ENCODE data around the gene HACD3. TPM values are rescaled to one million over a fixed set of nuclear protein-coding genes. Genes with fewer than 3 reads are reported as not detected.
A peak's percentile ranks its signal among the peaks of the same experiment; 100 is the strongest.

Gene HACD3
- total RNA-seq, 1 experiment from 2014 or later, result 157 TPM

- BruUV-seq (replicated peaks), result no TSS peak
- Histone ChIP-seq H3K4me3 (ENCODE audit: low read depth, low read length, poor library complexity, severe bottlenecking) (no peak within 1 kb of the TSS), H3K9me3 (ENCODE audit: low read depth, low read length, poor library complexity, severe bottlenecking) (no peaks in the 10 kb centered on the region), H3K4me1 (ENCODE audit: insufficient read depth, low read length, poor library complexity, severe bottlenecking) (peaks cover 10% of the 10 kb centered on the region), H3K27ac (ENCODE audit: low read depth, low read length, poor library complexity, severe bottlenecking) (no peak within 1 kb of the TSS), H3K27me3 (replicated peaks; ENCODE audit: insufficient read depth, low read depth, low read length, poor library complexity) (no peaks in the 10 kb centered on the region), H3K36me3 (ENCODE audit: insufficient read depth, low read length, poor library complexity, severe bottlenecking) (no peaks in the 10 kb centered on the region)
- TF ChIP-seq CTCF (conservative IDR thresholded peaks at IDR 0.05; ENCODE audit: low read depth, low read length), result no peak
- TF ChIP-seq EZH2 (IDR thresholded peaks at IDR 0.05; ENCODE audit: borderline replicate concordance, low read depth, low read length, poor library complexity, severe bottlenecking), result no peak
- intact Hi-C loops (cut with micrococcal nuclease; ENCODE audit: unreplicated experiment), result no loop called here
- DNase-seq (ENCODE audit: low spot score), result no peak
- CTCF ChIA-PET, result no interaction called here
- POLR2A ChIA-PET (ENCODE audit: low non-redundant PET), result no interaction called here
Observed at GRCh38 chr15:65621638-65622037, 91.4 kb downstream of the HACD3 start, which contains the start of gene SLC24A1. TSS of gene SLC24A1 (plus strand) at chr15:65621938. CDS start at chr15:65624081, 2,143 bp downstream.

GRCh38 chr15:65623103-65623502, 92.8 kb downstream of the HACD3 start:
- Histone ChIP-seq H3K9me3 (ENCODE audit: low read depth, low read length, poor library complexity, severe bottlenecking) (no peaks in the 10 kb centered on the region), H3K4me1 (ENCODE audit: insufficient read depth, low read length, poor library complexity, severe bottlenecking) (peaks cover 17% of the 10 kb centered on the region), H3K27ac (ENCODE audit: low read depth, low read length, poor library complexity, severe bottlenecking) (no peak overlapping the region), H3K4me3 (ENCODE audit: low read depth, low read length, poor library complexity, severe bottlenecking) (no peak overlapping the region), H3K36me3 (ENCODE audit: insufficient read depth, low read length, poor library complexity, severe bottlenecking) (no peaks in the 10 kb centered on the region), H3K27me3 (replicated peaks; ENCODE audit: insufficient read depth, low read depth, low read length, poor library complexity) (no peaks in the 10 kb centered on the region)
- no peak for TF ChIP-seq CTCF (conservative IDR thresholded peaks at IDR 0.05; ENCODE audit: low read depth, low read length)
- no peak for TF ChIP-seq EZH2 (IDR thresholded peaks at IDR 0.05; ENCODE audit: borderline replicate concordance, low read depth, low read length, poor library complexity, severe bottlenecking)
- POLR2A ChIA-PET (ENCODE audit: low non-redundant PET), result no interaction called here
- no peak for DNase-seq (ENCODE audit: low spot score)
- CTCF ChIA-PET, result no interaction called here
- intact Hi-C loops (cut with micrococcal nuclease; ENCODE audit: unreplicated experiment), result no loop called here
- BruUV-seq (replicated peaks), result no TSS peak

- BruUV-seq (replicated peaks), result no TSS peak
- Histone ChIP-seq H3K4me3 (ENCODE audit: low read depth, low read length, poor library complexity, severe bottlenecking) (no peak overlapping the region), H3K27ac (ENCODE audit: low read depth, low read length, poor library complexity, severe bottlenecking) (peak overlapping the region; percentile 33), H3K9me3 (ENCODE audit: low read depth, low read length, poor library complexity, severe bottlenecking) (no peaks in the 10 kb centered on the region), H3K36me3 (ENCODE audit: insufficient read depth, low read length, poor library complexity, severe bottlenecking) (no peaks in the 10 kb centered on the region), H3K27me3 (replicated peaks; ENCODE audit: insufficient read depth, low read depth, low read length, poor library complexity) (no peaks in the 10 kb centered on the region), H3K4me1 (ENCODE audit: insufficient read depth, low read length, poor library complexity, severe bottlenecking) (peaks cover 17% of the 10 kb centered on the region)
- TF ChIP-seq CTCF (conservative IDR thresholded peaks at IDR 0.05; ENCODE audit: low read depth, low read length), result no peak
- TF ChIP-seq EZH2 (IDR thresholded peaks at IDR 0.05; ENCODE audit: borderline replicate concordance, low read depth, low read length, poor library complexity, severe bottlenecking), result no peak
- POLR2A ChIA-PET (ENCODE audit: low non-redundant PET), result interaction anchor here (0.6 kb wide), 1 partner anchor 194 kb away, joined by 4 read pairs; no protein-coding TSS in a partner anchor
- peak; percentile 14 for DNase-seq (ENCODE audit: low spot score)
- intact Hi-C loops (cut with micrococcal nuclease; ENCODE audit: unreplicated experiment), result no loop called here
- CTCF ChIA-PET, result interaction anchor here (1.1 kb wide), 1 partner anchor 236 kb away, joined by 3 read pairs; no protein-coding TSS in a partner anchor
Observed at GRCh38 chr15:65626856-65627255, 96.6 kb downstream of the HACD3 start.

Other genes with a start within 250 kb of the HACD3 start
- gene PARP16, start 243.6 kb upstream of the HACD3 start, total RNA-seq (2021), result 5.7 and 7.3 TPM in 2 replicates
- gene RNU5A-1, start 234.4 kb upstream of the HACD3 start, total RNA-seq (2021), result not detected in 2 replicates
- gene RNU5B-1, start 225.8 kb upstream of the HACD3 start, total RNA-seq (2021), result not detected in 2 replicates
- gene IGDCC3, start 152.5 kb upstream of the HACD3 start, total RNA-seq (2021), result 0.28 and 0.32 TPM in 2 replicates
- gene IGDCC4, start 107.5 kb upstream of the HACD3 start, total RNA-seq (2021), result 1.1 and 3.5 TPM in 2 replicates
- gene DPP8, start 12.8 kb upstream of the HACD3 start, total RNA-seq (2021), result 29.6 and 35.9 TPM in 2 replicates
- 38.0 and 39.9 TPM in 2 replicates for gene INTS14, start 80.7 kb downstream of the HACD3 start, total RNA-seq (2021)
- gene SLC24A1, start 91.5 kb downstream of the HACD3 start, total RNA-seq (2021), result 4.9 and 6.4 TPM in 2 replicates